Natural killer cell (primary cell): ENCODE measurements around the gene MTPN. TPM values are rescaled to one million over a fixed set of nuclear protein-coding genes. Genes with fewer than 3 reads are reported as not detected.

Experiments used
- ATAC-seq, 3 donors: fragments of 150-1000 bp in 2 of 3; fragments of 200-7000 bp in 1 of 3; cut with Tn5 transposase; 1 replicate in 1 of 3; 2 replicates in 2 of 3; pipeline ENCODE4 v1.10.0; 2021; ENCODE audit warnings: mild to moderate bottlenecking in 2 of 3, moderate library complexity in 2 of 3
- DNase-seq, 2 donors: peaks; one replicate each; pipeline versions ENCODE4 v3.0.0 to v3.0.0-alpha.2; 2013 to 2021; ENCODE audit warnings: mixed read lengths in 1 of 2
- H3K27ac ChIP-seq: one replicate; pipeline ENCODE4 v1.5.1; 2013; ENCODE audit warnings: mild to moderate bottlenecking, low read length
- H3K27me3 ChIP-seq: one replicate; pipeline ENCODE4 v1.6.1; 2013; ENCODE audit warnings: low read length; ENCODE audit not compliant: control insufficient read depth, insufficient read depth
- H3K36me3 ChIP-seq: one replicate; pipeline ENCODE4 v1.6.1; 2013; ENCODE audit warnings: low read length; ENCODE audit not compliant: control insufficient read depth, insufficient read depth
- H3K4me1 ChIP-seq: one replicate; pipeline ENCODE4 v1.6.1; 2013; ENCODE audit warnings: low read length; ENCODE audit not compliant: control insufficient read depth, insufficient read depth
- H3K4me3 ChIP-seq: one replicate; pipeline ENCODE4 v1.5.1; 2013; ENCODE audit warnings: low read length
- H3K9me3 ChIP-seq: one replicate; pipeline ENCODE4 v1.6.1; 2013; ENCODE audit warnings: low read length; ENCODE audit not compliant: control insufficient read depth, insufficient read depth
- H3K27ac Mint-ChIP-seq, 2 donors: one replicate each; pipeline ENCODE4 v1.8.0; 2022; ENCODE audit warnings: mild to moderate bottlenecking in 2 of 2, mixed read lengths in 2 of 2, moderate library complexity in 1 of 2
- H3K27me3 Mint-ChIP-seq, 2 donors: one replicate each; pipeline ENCODE4 v1.8.0; 2022; ENCODE audit warnings: low read depth in 2 of 2, mixed read lengths in 2 of 2
- H3K36me3 Mint-ChIP-seq: one replicate; pipeline ENCODE4 v1.8.0; 2022; ENCODE audit warnings: mixed read lengths
- H3K4me1 Mint-ChIP-seq, 2 donors: one replicate each; pipeline ENCODE4 v1.8.0; 2022; ENCODE audit warnings: mixed read lengths in 2 of 2
- H3K4me3 Mint-ChIP-seq: one replicate; pipeline ENCODE4 v1.8.0; 2022; ENCODE audit warnings: mild to moderate bottlenecking, moderate library complexity, mixed read lengths
- H3K9me3 Mint-ChIP-seq, 2 donors: one replicate each; pipeline ENCODE4 v1.8.0; 2022; ENCODE audit warnings: mixed read lengths in 2 of 2
- WGBS: methylation state at CpG from one replicate; pipeline ENCODE4 v1.1.7; 2013; ENCODE audit warnings: missing lambda C conversion rate; ENCODE audit not compliant: insufficient coverage; 5-methylcytosine and 5-hydroxymethylcytosine counted together
- intact Hi-C: fragments of 100-400 bp; cut with micrococcal nuclease; formaldehyde crosslinking; loops from one replicate; pipeline ENCODE4 v1.14.2; 2022
- total RNA-seq, 4 donors: library from RNA; stranded (reverse); fragments of 120-200 nt in 1 of 4; gene quantifications; one replicate each; pipeline versions ENCODE4 v1.2.3 to v1.2.4, GENCODE V29; 2013 to 2022
- TF ChIP-seq, protein P1 (sequence below): fragments of 200-600 bp; IDR thresholded peaks from one replicate; pipeline ENCODE4 v1.8.0; 2022; ENCODE audit warnings: antibody characterized with exemption

MTPN gene
- total RNA-seq, 3 donors from 2014 or later (not counting 1 experiment from before 2014, with no cell fraction given): 161 to 170 (median 165) TPM

DNA sequence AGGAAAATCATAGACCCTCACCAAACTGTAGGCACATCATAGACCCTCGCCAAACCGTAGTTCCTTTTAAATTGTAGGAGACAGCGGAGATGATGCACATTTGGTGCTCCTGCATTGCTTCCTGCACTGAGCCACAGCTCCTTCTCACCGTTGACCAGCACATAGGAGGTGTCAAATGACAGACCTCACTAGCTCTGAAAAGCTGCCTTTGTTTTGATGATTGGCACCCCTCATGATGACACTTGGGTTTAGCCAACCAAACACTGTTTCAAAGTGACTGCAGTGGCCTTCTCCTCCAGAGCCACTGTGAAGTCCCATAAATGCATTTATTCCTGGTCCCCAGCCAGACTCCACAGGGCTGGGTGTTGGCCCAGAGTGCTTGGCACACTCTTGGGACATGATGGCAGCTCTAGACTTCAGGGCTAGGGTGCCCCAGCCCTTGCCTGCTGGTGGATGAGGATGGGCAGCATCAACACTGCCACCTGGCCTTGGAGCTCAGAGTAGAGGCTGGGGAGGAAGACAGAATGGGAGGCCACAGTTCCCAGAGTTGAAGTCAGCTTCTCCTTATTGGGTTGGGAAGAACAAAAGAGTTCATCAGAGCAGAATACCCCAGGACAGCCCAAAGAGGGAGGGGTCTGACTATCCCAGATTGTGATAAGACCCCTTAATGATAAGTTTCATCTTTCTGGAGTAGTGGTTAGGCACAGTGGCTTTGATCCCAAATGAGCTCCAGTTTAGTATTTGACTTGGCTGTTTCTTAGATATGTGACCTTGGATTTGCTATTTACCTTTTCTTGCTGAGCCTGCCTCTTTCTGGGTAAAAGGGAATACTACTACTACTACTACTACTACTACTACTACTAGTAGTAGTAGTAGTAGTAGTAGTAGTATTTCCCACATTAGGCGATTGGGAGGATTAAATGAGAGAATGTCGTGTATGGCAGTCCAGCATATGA is 75.3 kb downstream of the MTPN start:
- ATAC-seq (peak; percentile 85 to 91 (median 90)), DNase-seq (peak; percentile 11 to 26)
- H3K4me1 ChIP-seq: peaks cover 55% of the 10 kb centered on the region
- WGBS: 64% methylated on average over 6 of the region's 6 CpGs
- Mint-ChIP-seq H3K27me3 (peaks cover 6 to 21% of the 10 kb centered on the region in 2 donors), H3K4me1 (peaks cover 54 to 65% of the 10 kb centered on the region in 2 donors), H3K27ac (peak overlapping the region; percentile 62 to 73), H3K9me3 (no peaks in the 10 kb centered on the region), H3K36me3 (no peaks in the 10 kb centered on the region), H3K4me3 (peak overlapping the region; percentile 78)
- H3K9me3 ChIP-seq: no peaks in the 10 kb centered on the region
- TF ChIP-seq, protein P1, sequence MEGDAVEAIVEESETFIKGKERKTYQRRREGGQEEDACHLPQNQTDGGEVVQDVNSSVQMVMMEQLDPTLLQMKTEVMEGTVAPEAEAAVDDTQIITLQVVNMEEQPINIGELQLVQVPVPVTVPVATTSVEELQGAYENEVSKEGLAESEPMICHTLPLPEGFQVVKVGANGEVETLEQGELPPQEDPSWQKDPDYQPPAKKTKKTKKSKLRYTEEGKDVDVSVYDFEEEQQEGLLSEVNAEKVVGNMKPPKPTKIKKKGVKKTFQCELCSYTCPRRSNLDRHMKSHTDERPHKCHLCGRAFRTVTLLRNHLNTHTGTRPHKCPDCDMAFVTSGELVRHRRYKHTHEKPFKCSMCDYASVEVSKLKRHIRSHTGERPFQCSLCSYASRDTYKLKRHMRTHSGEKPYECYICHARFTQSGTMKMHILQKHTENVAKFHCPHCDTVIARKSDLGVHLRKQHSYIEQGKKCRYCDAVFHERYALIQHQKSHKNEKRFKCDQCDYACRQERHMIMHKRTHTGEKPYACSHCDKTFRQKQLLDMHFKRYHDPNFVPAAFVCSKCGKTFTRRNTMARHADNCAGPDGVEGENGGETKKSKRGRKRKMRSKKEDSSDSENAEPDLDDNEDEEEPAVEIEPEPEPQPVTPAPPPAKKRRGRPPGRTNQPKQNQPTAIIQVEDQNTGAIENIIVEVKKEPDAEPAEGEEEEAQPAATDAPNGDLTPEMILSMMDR: no peak
- no peaks in the 10 kb centered on the region for H3K27me3 ChIP-seq
- intact Hi-C loops: loop anchor here (5.0 kb wide), 1 partner anchor 80 kb away; no protein-coding TSS in a partner anchor
- no peak overlapping the region for H3K4me3 ChIP-seq
- H3K27ac ChIP-seq: peak overlapping the region; percentile 29
- no peaks in the 10 kb centered on the region for H3K36me3 ChIP-seq

DNA sequence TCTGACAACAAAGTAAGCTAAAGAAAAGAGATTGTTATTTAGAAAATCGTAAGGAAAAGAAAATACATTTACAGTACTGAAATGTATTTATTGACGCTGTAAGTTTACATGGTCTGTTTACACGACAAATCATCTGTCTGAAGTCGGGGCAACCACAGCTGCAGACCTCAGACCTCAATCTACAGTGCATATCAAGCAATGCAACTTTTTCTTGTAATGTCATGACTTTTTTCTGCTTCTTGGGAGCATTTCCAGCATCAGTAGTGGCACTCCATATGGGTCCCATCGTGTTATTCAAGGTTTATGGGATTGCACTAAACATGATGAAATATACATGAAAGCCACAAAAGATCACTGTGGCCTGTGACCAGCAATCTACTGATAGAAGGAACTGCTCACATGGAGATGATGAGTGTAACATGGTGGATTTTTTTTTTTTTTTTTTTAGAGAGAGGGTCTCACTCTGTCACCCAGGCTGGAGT is 77.1 kb downstream of the MTPN start:
- 47% methylated on average over 5 of the region's 5 CpGs for WGBS
- Mint-ChIP-seq H3K27me3 (peaks cover 6 to 21% of the 10 kb centered on the region in 2 donors), H3K36me3 (no peaks in the 10 kb centered on the region), H3K27ac (no peak overlapping the region), H3K4me1 (peaks cover 45 to 55% of the 10 kb centered on the region in 2 donors), H3K4me3 (no peak overlapping the region), H3K9me3 (no peaks in the 10 kb centered on the region)
- Histone ChIP-seq H3K4me3 (no peak overlapping the region), H3K27ac (no peak overlapping the region), H3K27me3 (no peaks in the 10 kb centered on the region), H3K36me3 (no peaks in the 10 kb centered on the region), H3K9me3 (no peaks in the 10 kb centered on the region), H3K4me1 (peaks cover 41% of the 10 kb centered on the region)
- TF ChIP-seq, protein P1: no peak
- no peak for DNase-seq
- intact Hi-C loops: loop anchor here (5.0 kb wide), 1 partner anchor 82 kb away; no protein-coding TSS in a partner anchor
- no peak for ATAC-seq

DNA sequence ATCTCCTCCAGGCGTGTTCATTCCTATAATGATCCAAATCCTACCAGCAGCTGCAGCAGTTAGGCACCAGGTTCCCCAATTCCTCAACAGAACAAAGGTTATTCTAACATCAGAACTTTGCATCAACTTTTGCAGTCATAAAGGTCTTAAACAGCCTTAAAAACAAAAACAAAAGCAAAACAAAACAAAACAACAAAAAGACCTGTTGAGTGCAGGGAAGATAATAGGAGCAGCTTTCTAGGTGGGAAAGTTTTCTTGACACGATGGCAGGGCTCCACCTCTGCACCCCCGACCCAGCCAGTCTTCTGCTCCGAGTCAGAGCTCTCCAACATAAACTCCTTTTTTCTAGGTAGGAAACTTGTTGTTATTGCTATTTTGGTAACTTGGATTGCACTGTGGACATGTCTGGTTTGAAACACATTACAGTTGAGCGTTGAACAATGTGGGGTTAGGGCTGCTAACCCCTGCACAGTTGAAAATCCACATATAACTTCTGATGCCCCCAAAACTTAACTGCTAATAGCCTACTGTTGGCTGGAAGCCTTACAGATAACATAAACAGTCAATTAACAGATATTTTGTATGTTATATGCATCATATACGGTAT is 77.6 kb downstream of the MTPN start:
- Mint-ChIP-seq H3K27ac (no peak overlapping the region), H3K4me3 (peak overlapping the region; percentile 35), H3K4me1 (peaks cover 39 to 49% of the 10 kb centered on the region in 2 donors), H3K9me3 (no peaks in the 10 kb centered on the region), H3K36me3 (no peaks in the 10 kb centered on the region), H3K27me3 (peaks cover 5 to 21% of the 10 kb centered on the region in 2 donors)
- DNase-seq: no peak
- peaks cover 37% of the 10 kb centered on the region for H3K4me1 ChIP-seq
- no peak overlapping the region for H3K27ac ChIP-seq
- H3K27me3 ChIP-seq: no peaks in the 10 kb centered on the region
- ATAC-seq: no peak
- H3K4me3 ChIP-seq: no peak overlapping the region
- intact Hi-C loops: loop anchor here (5.0 kb wide), 1 partner anchor 83 kb away; no protein-coding TSS in a partner anchor
- H3K36me3 ChIP-seq: no peaks in the 10 kb centered on the region
- TF ChIP-seq, protein P1: no peak
- 72% methylated on average over 4 of the region's 6 CpGs for WGBS
- no peaks in the 10 kb centered on the region for H3K9me3 ChIP-seq
